HT1080 (cell line): Measurements from ENCODE around the gene ENPP1. TPM values are rescaled to one million over a fixed set of nuclear protein-coding genes. Genes with fewer than 3 reads are reported as not detected.

Experiments used
- DNase-seq: peaks from one replicate; pipeline ENCODE4 v3.0.0-alpha.2; 2015; ENCODE audit warnings: low read depth
- total RNA-seq: library from RNA; depleted of rRNA; stranded (reverse); fragments of >200 nt; shearing (Covaris generic); gene quantifications from 2 replicates; pipeline ENCODE4 v1.2.3, GENCODE V29; 2014

The ENPP1 gene
- total RNA-seq, 1 experiment from 2014 or later, result 24.7 TPM

DNA sequence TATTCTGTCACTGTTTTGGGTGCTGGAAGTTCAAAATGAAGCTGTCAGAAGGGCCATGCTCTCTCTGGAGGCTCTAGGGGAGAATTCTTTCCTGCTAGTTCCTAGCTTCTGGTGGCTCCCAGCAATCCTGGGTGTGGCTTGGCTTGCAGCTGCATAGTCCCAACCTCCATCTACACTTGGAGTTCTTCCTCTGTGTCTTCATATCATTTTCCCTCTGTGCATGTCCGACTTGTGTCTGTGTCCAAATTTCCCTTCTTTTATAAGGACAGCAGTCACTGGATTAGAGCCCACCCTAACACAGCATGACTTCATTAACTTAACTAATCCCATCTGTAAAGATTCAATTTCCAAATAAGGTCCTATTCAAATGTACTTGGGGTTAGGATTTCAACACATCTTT lies 23.3 kb upstream of the ENPP1 start:
- DNase-seq, result no peak

DNA sequence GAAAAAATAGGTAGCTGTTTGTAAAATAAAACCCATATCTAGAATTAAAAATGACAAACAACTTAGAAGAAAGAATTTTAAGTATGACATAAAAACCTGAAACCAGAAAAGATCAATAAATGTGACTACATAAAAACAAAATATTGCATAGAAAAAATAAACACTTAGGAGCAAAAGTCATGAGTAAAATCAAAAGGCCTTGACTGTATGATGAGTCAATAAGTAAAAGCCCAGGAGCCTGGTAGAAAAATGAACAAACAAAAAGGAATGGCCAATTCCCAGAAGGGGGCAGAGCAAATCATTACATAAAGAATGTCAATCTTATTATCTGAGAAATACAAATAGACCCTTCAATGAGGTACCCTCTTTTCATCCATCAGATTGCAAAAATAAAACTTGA lies 20.7 kb upstream of the ENPP1 start:
- DNase-seq, result peak; percentile 37

DNA sequence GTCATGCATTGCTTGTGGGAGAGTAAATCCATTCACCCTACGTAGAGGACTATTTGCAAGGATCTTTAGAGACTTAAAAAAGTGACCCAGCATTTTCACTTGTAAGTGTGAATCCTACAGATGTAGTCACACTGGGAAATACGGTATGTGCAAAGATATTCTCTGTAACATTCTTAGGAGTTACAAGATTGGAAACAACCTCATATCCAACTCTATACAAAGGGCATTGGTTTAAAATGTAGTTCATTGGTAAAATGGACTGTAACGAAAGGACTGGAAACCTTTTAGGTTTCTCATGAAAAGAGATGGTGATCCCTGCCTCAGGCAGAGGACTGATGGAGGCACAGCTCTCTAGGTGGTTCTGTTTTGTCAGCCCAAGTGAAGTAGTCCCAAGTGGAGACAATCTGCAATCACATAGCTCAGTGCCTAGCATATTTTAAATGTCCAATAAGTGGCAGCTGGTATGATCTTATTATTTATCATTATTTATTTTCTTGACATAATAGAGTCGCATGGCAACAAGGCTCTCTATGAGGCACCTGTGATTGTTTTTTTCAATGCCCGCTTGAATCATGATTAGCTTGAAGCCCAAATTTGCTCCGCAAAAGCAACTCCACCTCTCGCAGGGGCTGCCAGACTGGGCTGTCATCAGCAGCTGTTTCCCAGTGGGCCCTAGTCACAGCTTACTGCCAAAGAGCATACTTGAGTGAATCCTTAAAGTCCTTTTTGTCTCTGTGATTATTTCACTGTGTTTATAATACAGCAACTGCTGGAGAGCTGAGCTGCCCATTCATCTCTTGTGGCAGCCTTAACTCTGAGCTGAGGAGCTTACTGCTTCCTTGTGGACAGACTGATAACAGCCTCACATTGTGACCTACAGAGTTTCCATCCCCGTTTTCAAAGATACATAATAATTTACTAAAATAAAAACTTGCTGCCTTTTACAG lies 19.8 kb upstream of the ENPP1 start:
- DNase-seq, result peak; percentile 15

GRCh38 chr6:131789219-131789618 lies 18.6 kb upstream of the ENPP1 start:
- peak; percentile 90 for DNase-seq

GRCh38 chr6:131791476-131791875 lies 16.3 kb upstream of the ENPP1 start:
- DNase-seq, result no peak

DNA sequence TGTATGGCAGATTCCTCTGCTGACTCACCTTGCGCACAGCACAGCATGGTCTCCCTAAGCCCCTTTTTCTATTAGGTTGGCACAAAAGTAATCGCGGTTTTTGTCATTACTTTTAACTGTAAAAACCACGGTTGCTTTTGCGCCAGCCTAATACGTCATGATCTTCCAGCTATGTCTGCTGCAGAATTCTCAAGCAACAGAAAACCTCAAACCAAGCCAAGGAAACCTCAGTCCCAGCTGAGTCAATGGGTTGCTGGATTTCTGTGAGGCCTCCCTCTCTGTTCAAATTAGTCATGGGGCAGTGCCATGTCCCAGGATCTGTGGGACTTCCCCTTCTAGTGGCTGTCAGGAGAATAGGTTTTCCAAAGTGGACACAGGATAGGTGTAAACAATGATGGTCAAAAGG lies 15.7 kb upstream of the ENPP1 start:
- peak; percentile 99 for DNase-seq

DNA sequence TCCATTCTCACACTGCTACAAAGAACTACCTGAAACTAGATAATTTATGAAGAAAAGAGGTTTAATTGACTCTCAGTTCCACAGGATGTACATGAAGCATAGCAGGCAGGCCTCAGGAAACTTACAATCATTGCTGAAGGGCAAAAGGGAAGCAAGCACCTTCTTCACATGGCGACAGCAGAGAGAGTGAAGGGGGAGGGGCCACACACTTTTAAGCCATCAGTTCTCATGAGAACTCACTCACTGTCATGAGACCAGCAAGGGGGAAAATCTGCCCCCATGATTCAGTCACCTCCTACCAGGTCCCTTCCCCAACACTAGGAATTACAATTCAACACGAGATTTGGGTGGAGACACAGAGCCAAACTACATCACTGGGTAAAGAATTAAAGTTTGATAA lies 12.5 kb upstream of the ENPP1 start:
- DNase-seq, result no peak

- DNase-seq, result no peak
These were observed 5.5 kb upstream of the ENPP1 start for GRCh38 chr6:131802347-131802746.

GRCh38 chr6:131803007-131803769 lies 4.6 kb upstream of the ENPP1 start:
- no peak for DNase-seq

GRCh38 chr6:131804131-131804530 lies 3.7 kb upstream of the ENPP1 start:
- no peak for DNase-seq

DNA sequence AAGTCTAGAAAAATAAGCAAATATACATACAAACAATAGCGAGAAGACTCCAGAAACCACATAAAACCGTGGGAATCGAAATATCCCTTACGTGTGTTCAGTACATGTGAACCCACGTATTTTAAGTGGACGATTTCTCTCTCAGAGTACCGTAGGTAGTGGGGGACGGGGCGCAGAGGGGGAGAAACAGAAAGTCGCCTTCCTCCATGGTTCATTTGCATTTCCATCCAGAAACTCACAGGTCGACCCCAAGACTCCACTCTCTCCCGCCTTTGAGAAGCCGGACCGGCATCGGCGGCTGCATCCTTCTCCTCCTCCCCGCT lies 538 bp upstream of the ENPP1 start:
- no peak for DNase-seq

GRCh38 chr6:131808460-131809269 lies 845 bp downstream of the ENPP1 start:
- DNase-seq, result no peak

GRCh38 chr6:131811500-131811899 lies 3.7 kb downstream of the ENPP1 start:
- DNase-seq, result no peak

GRCh38 chr6:131813991-131814390 lies 6.2 kb downstream of the ENPP1 start:
- DNase-seq, result no peak

DNA sequence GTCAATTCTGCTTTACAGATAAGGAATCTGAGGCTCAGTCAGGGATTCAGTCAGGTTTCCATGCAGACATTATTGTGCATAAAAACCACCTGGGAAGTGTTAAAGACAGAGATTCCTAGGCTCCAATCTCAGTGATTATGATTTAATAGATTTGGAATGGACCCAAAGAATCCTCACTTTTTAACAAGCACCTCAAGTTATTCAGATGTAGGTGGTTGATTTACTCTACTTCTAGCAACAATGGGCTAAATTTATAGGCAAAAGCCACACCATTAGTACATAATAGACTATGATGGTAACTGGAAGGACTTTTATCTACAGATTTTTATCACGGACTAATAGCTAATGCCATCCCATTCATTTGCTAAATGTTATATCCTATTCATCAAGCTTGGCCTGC lies 9.0 kb downstream of the ENPP1 start:
- no peak for DNase-seq

- DNase-seq, result no peak
These were observed 11.8 kb downstream of the ENPP1 start for GRCh38 chr6:131819572-131820124.

DNA sequence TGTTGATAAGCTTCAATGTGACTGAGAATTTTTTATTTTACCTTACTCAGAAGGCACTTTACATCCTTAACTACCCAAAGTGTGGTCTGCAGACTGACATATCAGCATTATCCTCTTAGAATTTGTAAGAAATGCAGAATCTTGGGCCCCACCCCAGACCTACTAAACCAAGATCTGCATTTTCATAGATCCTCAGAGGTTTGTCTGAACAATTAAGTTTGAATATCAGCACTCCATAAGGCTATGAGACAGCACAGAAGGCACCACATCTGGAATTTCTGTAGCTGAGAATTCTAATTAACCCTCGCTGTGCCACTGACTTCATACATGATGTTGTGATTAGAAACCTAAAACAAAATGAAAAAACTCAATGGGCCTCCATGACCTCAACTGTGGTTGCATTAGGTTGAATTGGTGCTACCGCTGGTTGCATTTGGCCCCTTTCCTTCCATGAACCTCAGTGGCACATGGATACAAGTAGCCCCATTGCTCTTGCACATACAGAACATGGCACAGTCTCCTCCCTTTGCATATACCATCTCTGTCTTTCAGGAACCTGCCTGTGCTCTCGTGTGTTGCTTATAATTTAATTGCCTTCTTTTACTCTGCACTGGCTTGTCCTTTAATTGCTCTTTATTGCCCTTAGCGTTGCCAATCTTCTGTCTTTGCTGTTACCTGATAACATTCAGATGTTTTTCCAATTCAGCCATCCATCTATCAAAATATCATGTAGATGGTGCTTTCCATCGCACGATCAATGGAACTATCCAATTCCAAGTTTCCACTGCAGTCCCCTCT lies 13.4 kb downstream of the ENPP1 start:
- DNase-seq, result no peak

GRCh38 chr6:131822119-131822518 lies 14.3 kb downstream of the ENPP1 start:
- DNase-seq, result no peak

DNA sequence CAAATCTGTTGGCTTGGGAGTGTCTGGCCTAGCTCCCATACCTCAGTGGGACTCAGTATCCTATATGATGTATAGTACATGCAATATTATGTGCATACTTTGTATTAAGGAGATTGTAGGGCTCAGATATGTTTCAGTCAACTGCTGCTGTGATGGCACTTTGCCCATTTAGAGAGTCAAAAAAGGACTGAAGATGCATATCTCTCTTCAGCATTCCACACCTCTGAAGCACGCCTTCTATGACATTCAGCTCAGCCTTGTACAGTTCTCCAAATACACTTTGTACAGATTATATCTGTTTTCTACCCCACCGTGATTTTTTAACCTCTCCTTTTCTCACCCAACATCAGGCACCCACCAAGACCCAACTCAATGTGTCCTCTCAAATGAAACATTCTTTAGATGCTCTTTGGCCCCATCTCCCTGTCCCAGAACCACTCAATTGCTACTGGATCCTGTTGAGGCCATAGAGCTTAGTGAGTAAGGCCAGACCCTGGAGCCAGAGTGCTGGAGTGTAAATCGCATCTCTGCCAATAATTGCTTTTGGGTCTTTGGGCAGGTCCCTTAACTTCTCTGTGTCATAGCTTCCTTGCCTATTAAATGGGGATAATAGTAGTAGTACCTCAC lies 15.6 kb downstream of the ENPP1 start:
- DNase-seq, result no peak

DNA sequence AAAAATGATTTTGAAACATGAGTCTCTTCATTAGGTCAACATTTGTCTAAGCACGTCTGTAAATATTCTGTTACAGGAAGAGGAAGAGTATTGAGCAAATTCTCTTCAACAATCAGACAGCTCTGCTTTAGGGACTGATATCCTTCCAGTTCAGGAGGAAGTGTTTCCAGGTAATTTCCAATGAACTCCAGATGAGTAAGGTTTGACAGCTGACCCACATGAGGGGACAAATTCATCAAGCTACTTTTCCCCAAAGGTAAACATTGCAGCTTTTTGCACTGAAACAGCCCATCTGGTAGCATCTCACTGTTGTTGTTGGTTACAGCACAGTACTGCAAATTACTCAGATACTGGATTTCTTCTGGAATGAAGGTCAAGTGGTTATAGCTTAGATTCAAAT lies 18.1 kb downstream of the ENPP1 start:
- no peak for DNase-seq
